SK-N-SH (cell line): Measurements from ENCODE around the gene GAL. TPM values are rescaled to one million over a fixed set of nuclear protein-coding genes. Genes with fewer than 3 reads are reported as not detected.

Experiments used
- CTCF ChIA-PET: fragments of 300-600, 350-600 bp; formaldehyde crosslinking; extraction: SDS; loops from one replicate; lab custom pipeline; 2021; lab: Yijun Ruan, JAX
- POLR2A ChIA-PET: fragments of 350-600 bp; sonication (Branson Sonifier 250); formaldehyde crosslinking; extraction: SDS; loops from one replicate; lab custom pipeline; 2020; ENCODE audit warnings: antibody characterized with exemption, inconsistent platforms; lab: Yijun Ruan, JAX
- DNase-seq: peaks from one replicate; pipeline ENCODE4 v3.0.0; 2012
- H2AFZ ChIP-seq: fragments of 200-600 bp; sonication (generic); 2 replicates; pipeline ENCODE4 v1.8.1; 2016; ENCODE audit warnings: antibody characterized with exemption, mild to moderate bottlenecking, low read depth
- H3F3A ChIP-seq: fragments of 200-600 bp; sonication (generic); replicated peaks from 2 replicates; pipeline ENCODE3; 2016; ENCODE audit warnings: antibody characterized with exemption, mild to moderate bottlenecking; ENCODE audit not compliant: insufficient read depth
- H3K27ac ChIP-seq, 2 experiments: fragments of 200-500 bp in 1 of 2; fragments of 200-600 bp in 1 of 2; sonication (Bioruptor generic) in 1 of 2; sonication (generic), shearing (Covaris generic) in 1 of 2; 2 replicates each; pipeline versions ENCODE4 v1.5.1 to v1.6.1; 2014 to 2016; ENCODE audit warnings: low read depth in 2 of 2, inconsistent platforms in 1 of 2, low read length in 1 of 2, mild to moderate bottlenecking in 1 of 2, mixed read lengths in 1 of 2
- H3K27me3 ChIP-seq: fragments of 200-600 bp; sonication (generic), shearing (Covaris generic); 2 replicates; pipeline ENCODE4 v1.6.1; 2016; ENCODE audit warnings: mixed run types; ENCODE audit not compliant: insufficient read depth
- H3K36me3 ChIP-seq, 2 experiments: fragments of 200-500 bp in 1 of 2; fragments of 200-600 bp in 1 of 2; sonication (Bioruptor generic) in 1 of 2; sonication (generic) in 1 of 2; replicated peaks in 1 of 2; 2 replicates each; pipeline versions ENCODE3 to v1.5.1; 2014 to 2016; ENCODE audit warnings: low read length in 1 of 2, mild to moderate bottlenecking in 1 of 2; ENCODE audit not compliant: insufficient read depth in 2 of 2, control insufficient read depth in 1 of 2
- H3K4me1 ChIP-seq, 2 experiments: fragments of 200-500 bp in 1 of 2; fragments of 200-600 bp in 1 of 2; sonication (Bioruptor generic) in 1 of 2; sonication (generic), shearing (Covaris generic) in 1 of 2; 2 replicates each; pipeline versions ENCODE4 v1.5.1 to v1.6.1; 2014 to 2016; ENCODE audit warnings: low read depth in 1 of 2, low read length in 1 of 2, mixed run types in 1 of 2; ENCODE audit not compliant: insufficient read depth in 2 of 2, control insufficient read depth in 1 of 2
- H3K4me2 ChIP-seq: fragments of 200-600 bp; sonication (generic), shearing (Covaris generic); 2 replicates; pipeline ENCODE4 v1.6.1; 2017; ENCODE audit warnings: mixed run types
- H3K4me3 ChIP-seq, 2 experiments: fragments of 200-500 bp in 1 of 2; fragments of 200-600 bp in 1 of 2; sonication (Bioruptor generic) in 1 of 2; sonication (generic), shearing (Covaris generic) in 1 of 2; 2 replicates each; pipeline versions ENCODE4 v1.5.1 to v1.8.1; 2014 to 2016; ENCODE audit warnings: low read depth in 2 of 2, inconsistent platforms in 1 of 2, low read length in 1 of 2, mild to moderate bottlenecking in 1 of 2, mixed read lengths in 1 of 2, moderate library complexity in 1 of 2
- H3K79me2 ChIP-seq: fragments of 200-600 bp; sonication (generic); 2 replicates; pipeline ENCODE4 v1.8.1; 2017; ENCODE audit warnings: mild to moderate bottlenecking; ENCODE audit not compliant: insufficient read depth
- H3K9ac ChIP-seq: fragments of 200-600 bp; sonication (generic); 2 replicates; pipeline ENCODE4 v1.6.1; 2017; ENCODE audit warnings: mixed run types
- H3K9me2 ChIP-seq: fragments of 200-600 bp; sonication (generic); 2 replicates; pipeline ENCODE4 v1.6.1; 2017; ENCODE audit warnings: mixed run types
- H3K9me3 ChIP-seq: fragments of 200-600 bp; sonication (generic); 2 replicates; pipeline ENCODE4 v1.6.1; 2017; ENCODE audit warnings: mixed run types, mild to moderate bottlenecking, moderate library complexity
- H4K20me1 ChIP-seq: fragments of 200-600 bp; sonication (generic); 2 replicates; pipeline ENCODE4 v1.6.1; 2017; ENCODE audit warnings: mild to moderate bottlenecking, mixed run types; ENCODE audit not compliant: insufficient read depth
- CHD2 ChIP-seq: fragments of 150-350 bp; IDR thresholded peaks from 2 replicates; pipeline ENCODE4 v1.6.1; 2018; ENCODE audit warnings: low read length; ENCODE audit not compliant: partially characterized antibody
- CTCF ChIP-seq: fragments of 200-600 bp; sonication (generic); IDR thresholded peaks from 2 replicates; pipeline ENCODE4 v1.6.1; 2017; ENCODE audit warnings: antibody characterized with exemption, mild to moderate bottlenecking, moderate library complexity
- EZH2phosphoT487 ChIP-seq: fragments of 200-600 bp; sonication (generic); IDR thresholded peaks from 2 replicates; pipeline ENCODE4 v1.6.1; 2017; ENCODE audit warnings: low read depth, mixed run types, mild to moderate bottlenecking, antibody characterized with exemption, moderate library complexity, borderline replicate concordance
- FOSL2 ChIP-seq: IDR thresholded peaks from 2 replicates; pipeline ENCODE4 v1.4.0; 2012; ENCODE audit warnings: low read depth, mild to moderate bottlenecking, moderate library complexity, borderline replicate concordance
- GABPA ChIP-seq: IDR thresholded peaks from 2 replicates; pipeline ENCODE4 v1.4.0; 2012; ENCODE audit warnings: low read depth, mild to moderate bottlenecking
- MEF2A ChIP-seq: IDR thresholded peaks from 2 replicates; pipeline ENCODE4 v1.4.0; 2012; ENCODE audit warnings: low read depth, borderline replicate concordance
- MXI1 ChIP-seq: IDR thresholded peaks from 2 replicates; pipeline ENCODE4 v1.6.1; 2012; ENCODE audit warnings: mild to moderate bottlenecking, low read depth, low read length, improper control_type of control experiment
- NRF1 ChIP-seq: IDR thresholded peaks from 2 replicates; pipeline ENCODE4 v1.6.1; 2012; ENCODE audit warnings: low read depth, mild to moderate bottlenecking, low read length
- RAD21 ChIP-seq: IDR thresholded peaks from 2 replicates; pipeline ENCODE4 v1.6.1; 2012; ENCODE audit warnings: mild to moderate bottlenecking, low read length
- RCOR1 ChIP-seq: fragments of 150-350 bp; IDR thresholded peaks from 2 replicates; pipeline ENCODE4 v1.6.1; 2017; ENCODE audit warnings: antibody characterized with exemption, low read length
- RFX5 ChIP-seq: IDR thresholded peaks from 2 replicates; pipeline ENCODE4 v1.6.1; 2012; ENCODE audit warnings: mild to moderate bottlenecking, improper control_type of control experiment, low read length
- SMC3 ChIP-seq: IDR thresholded peaks from 2 replicates; pipeline ENCODE4 v1.6.1; 2012; ENCODE audit warnings: low read depth, low read length, improper control_type of control experiment
- TAF1 ChIP-seq: IDR thresholded peaks from 2 replicates; pipeline ENCODE4 v1.6.1; 2012; ENCODE audit warnings: low read depth, mild to moderate bottlenecking, low read length, moderate library complexity, borderline replicate concordance
- TCF12 ChIP-seq: IDR thresholded peaks from 2 replicates; pipeline ENCODE4 v1.4.0; 2012
- TEAD4 ChIP-seq: IDR thresholded peaks from 2 replicates; pipeline ENCODE4 v1.4.0; 2012; ENCODE audit warnings: mild to moderate bottlenecking, borderline replicate concordance; ENCODE audit not compliant: insufficient read depth
- USF2 ChIP-seq: fragments of 150-350 bp; IDR thresholded peaks from 2 replicates; pipeline ENCODE4 v1.6.1; 2017; ENCODE audit warnings: antibody characterized with exemption, low read length, low read depth, borderline replicate concordance
- WGBS: methylation state at CpG from one replicate; pipeline ENCODE4 v1.1.6; 2017; ENCODE audit warnings: low lambda C conversion rate; 5-methylcytosine and 5-hydroxymethylcytosine counted together
- polyA plus RNA-seq, 3 experiments: library from polyadenylated mRNA; depleted of rRNA; stranded (reverse); fragments of >200 nt; gene quantifications; 2 replicates each; pipeline ENCODE4 v1.2.3, GENCODE V29; 2012
- TF ChIP-seq, protein P1 (sequence below): IDR thresholded peaks from 2 replicates; pipeline ENCODE4 v1.4.0; 2012; ENCODE audit warnings: low read depth, borderline replicate concordance

Gene GAL
- polyA plus RNA-seq, 1 of the 3 experiments (the other 2 are of a cell fraction), result 1.8 TPM

- 72% methylated on average over 4 of the region's 4 CpGs for WGBS
- H3K36me3 ChIP-seq, result no peaks in the 10 kb centered on the region
- no peak overlapping the region for H3K4me2 ChIP-seq
- no peak overlapping the region for H2AFZ ChIP-seq
- H3K4me1 ChIP-seq, result no peaks in the 10 kb centered on the region
- no peaks in the 10 kb centered on the region for H4K20me1 ChIP-seq
- POLR2A ChIA-PET, result no interaction called here
- no peak overlapping the region for H3K27ac ChIP-seq
- H3K4me3 ChIP-seq, result no peak overlapping the region
- H3F3A ChIP-seq, result no peaks in the 10 kb centered on the region
- no peak overlapping the region for H3K9ac ChIP-seq
- no peak for DNase-seq
- no peaks in the 10 kb centered on the region for H3K9me2 ChIP-seq
- H3K27me3 ChIP-seq, result no peaks in the 10 kb centered on the region; the same call in 1 of the 2 replicates
- no peaks in the 10 kb centered on the region for H3K79me2 ChIP-seq
- no peaks in the 10 kb centered on the region for H3K9me3 ChIP-seq
- CTCF ChIA-PET, result no interaction called here
- no peak for TF ChIP-seq CTCF
- no peak for TF ChIP-seq CHD2
- TF ChIP-seq TCF12, result no peak
- no peak for TF ChIP-seq RFX5
- TF ChIP-seq FOSL2, result no peak
- TF ChIP-seq MEF2A, result no peak
- TF ChIP-seq EZH2phosphoT487, result no peak
- no peak for TF ChIP-seq MXI1
- TF ChIP-seq RCOR1, result no peak
These were observed 39.9 kb downstream of the GAL start for GRCh38 chr11:68724293-68724692.

DNA sequence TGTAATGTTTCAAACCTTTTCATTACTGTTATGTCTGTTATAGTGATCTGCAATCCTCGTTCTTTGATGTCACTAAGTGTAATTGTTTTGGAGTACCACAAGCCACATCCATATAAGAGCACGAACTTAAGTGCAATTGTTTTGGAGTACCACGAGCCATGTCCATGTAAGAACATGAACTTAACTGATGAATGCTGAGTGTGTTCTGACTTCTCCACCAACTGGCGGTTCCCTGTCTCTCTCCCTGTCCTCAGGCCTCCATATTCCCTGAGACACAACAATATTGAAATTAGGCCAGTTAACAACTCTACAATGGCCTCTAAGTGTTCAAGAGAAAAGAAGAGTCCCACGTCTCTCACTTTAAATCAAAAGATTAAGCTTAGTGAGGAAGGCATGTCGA is 43.4 kb downstream of the GAL start:
- POLR2A ChIA-PET, result no interaction called here
- Histone ChIP-seq H3K27ac (no peak overlapping the region), H3F3A (no peaks in the 10 kb centered on the region), H3K36me3 (no peaks in the 10 kb centered on the region), H2AFZ (no peak overlapping the region), H3K4me1 (no peaks in the 10 kb centered on the region), H3K9me2 (no peaks in the 10 kb centered on the region), H4K20me1 (no peaks in the 10 kb centered on the region), H3K4me3 (no peak overlapping the region), H3K79me2 (no peaks in the 10 kb centered on the region), H3K4me2 (no peak overlapping the region), H3K27me3 (no peaks in the 10 kb centered on the region; the same call in 1 of the 2 replicates)
- DNase-seq, result no peak
- no peak for TF ChIP-seq TAF1
- peak; percentile 61 for TF ChIP-seq RAD21
- peak; percentile 36; the same call in 1 of the 2 replicates for TF ChIP-seq SMC3
- TF ChIP-seq, all 33 proteins: peak for 2
- no peak overlapping the region for H3K9ac ChIP-seq
- CTCF ChIA-PET, result interaction anchor here (0.7 to 1.2 kb wide), 5 partner anchors 10 to 120 kb away, joined by 3 to 4 read pairs (median 3); no protein-coding TSS in a partner anchor
- WGBS, result 65% methylated on average over 6 of the region's 6 CpGs
- no peaks in the 10 kb centered on the region for H3K9me3 ChIP-seq

- Histone ChIP-seq H3K9me3 (no peaks in the 10 kb centered on the region), H3K4me1 (peaks cover 0 to 9% of the 10 kb centered on the region in 2 experiments; a peak in 1 of 4 replicates), H3K27me3 (no peaks in the 10 kb centered on the region), H3K9me2 (no peaks in the 10 kb centered on the region), H3K9ac (no peak overlapping the region), H2AFZ (no peak overlapping the region), H4K20me1 (no peaks in the 10 kb centered on the region), H3K4me2 (no peak overlapping the region), H3K4me3 (no peak overlapping the region), H3K79me2 (no peaks in the 10 kb centered on the region), H3K27ac (no peak overlapping the region), H3K36me3 (no peaks in the 10 kb centered on the region), H3F3A (no peaks in the 10 kb centered on the region)
- 86% methylated on average over 7 of the region's 7 CpGs for WGBS
- POLR2A ChIA-PET, result no interaction called here
- TF ChIP-seq GABPA (no peak), TEAD4 (no peak), EZH2phosphoT487 (no peak), TAF1 (no peak), USF2 (no peak), NRF1 (no peak)
- TF ChIP-seq, protein P1, sequence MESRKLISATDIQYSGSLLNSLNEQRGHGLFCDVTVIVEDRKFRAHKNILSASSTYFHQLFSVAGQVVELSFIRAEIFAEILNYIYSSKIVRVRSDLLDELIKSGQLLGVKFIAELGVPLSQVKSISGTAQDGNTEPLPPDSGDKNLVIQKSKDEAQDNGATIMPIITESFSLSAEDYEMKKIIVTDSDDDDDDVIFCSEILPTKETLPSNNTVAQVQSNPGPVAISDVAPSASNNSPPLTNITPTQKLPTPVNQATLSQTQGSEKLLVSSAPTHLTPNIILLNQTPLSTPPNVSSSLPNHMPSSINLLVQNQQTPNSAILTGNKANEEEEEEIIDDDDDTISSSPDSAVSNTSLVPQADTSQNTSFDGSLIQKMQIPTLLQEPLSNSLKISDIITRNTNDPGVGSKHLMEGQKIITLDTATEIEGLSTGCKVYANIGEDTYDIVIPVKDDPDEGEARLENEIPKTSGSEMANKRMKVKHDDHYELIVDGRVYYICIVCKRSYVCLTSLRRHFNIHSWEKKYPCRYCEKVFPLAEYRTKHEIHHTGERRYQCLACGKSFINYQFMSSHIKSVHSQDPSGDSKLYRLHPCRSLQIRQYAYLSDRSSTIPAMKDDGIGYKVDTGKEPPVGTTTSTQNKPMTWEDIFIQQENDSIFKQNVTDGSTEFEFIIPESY, result no peak
- DNase-seq, result no peak
- CTCF ChIA-PET, result interaction anchor here (0.7 to 1.3 kb wide), 2 partner anchors 9 to 21 kb away, joined by 3 read pairs; no protein-coding TSS in a partner anchor
These were observed 49.8 kb downstream of the GAL start for GRCh38 chr11:68734111-68734510.
